GM21786 (cell line): ENCODE measurements around the gene STXBP2.

ENCODE experiments used
- ATAC-seq: cut with Tn5 transposase; IDR thresholded peaks from one replicate; pipeline ENCODE4 v1.9.1; 2021; ENCODE audit not compliant: unreplicated experiment

Gene STXBP2

DNA sequence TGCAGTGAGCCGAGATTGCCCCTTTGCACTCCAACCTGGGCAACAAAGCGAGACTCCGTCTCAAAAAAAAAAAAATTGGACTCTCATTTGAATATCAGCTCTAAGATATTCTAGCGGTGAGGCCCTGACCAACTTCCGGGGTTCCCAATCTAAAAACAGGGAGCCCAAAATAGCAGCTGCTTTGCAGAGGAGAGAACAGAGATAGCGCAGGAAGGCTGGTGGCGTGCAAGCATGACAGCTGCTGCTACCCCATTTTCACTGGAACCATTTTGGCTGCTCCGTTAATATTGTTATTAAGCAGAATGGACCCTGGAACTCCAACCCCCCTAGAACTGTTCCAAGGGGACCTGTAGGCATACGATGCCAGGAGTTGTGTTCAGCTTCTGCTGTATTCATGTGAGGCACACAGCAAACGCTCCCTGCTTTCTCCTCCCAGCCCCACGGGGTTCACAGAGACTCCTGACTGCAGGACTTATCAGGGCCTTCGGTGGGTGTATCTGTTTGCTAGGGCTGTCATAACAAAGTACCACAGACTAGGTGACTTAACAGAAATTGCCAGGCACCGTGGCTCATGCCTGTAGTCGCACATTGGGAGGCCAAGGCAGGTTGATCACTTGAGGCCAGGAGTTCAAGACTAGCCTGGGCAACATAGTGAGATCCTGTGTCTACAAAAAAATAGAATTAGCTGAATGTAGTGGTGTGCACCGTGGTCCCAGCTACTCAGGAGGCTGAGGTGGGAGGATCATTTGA is 11.5 kb downstream of the STXBP2 start:
- ATAC-seq = no peak

DNA sequence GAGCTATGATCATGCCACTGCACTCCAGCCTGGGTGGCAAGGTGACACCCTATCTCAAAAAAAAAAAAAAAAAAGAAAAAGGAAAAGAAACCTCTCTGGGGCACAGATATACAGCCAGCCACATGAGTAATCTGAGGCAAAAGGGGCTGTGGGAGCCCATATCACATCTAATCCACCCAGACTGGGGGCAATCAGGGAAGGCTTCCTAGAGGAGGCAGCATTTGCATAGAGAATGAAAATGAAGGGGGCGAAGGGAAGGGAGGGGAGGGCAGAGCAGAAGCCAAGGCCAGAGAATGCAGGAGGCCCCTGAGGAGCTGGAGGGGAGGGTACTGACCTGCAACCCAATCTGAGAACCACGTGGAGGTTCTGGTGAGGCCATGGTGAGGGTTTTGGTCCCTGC is 13.2 kb downstream of the STXBP2 start:
- ATAC-seq = no peak

DNA sequence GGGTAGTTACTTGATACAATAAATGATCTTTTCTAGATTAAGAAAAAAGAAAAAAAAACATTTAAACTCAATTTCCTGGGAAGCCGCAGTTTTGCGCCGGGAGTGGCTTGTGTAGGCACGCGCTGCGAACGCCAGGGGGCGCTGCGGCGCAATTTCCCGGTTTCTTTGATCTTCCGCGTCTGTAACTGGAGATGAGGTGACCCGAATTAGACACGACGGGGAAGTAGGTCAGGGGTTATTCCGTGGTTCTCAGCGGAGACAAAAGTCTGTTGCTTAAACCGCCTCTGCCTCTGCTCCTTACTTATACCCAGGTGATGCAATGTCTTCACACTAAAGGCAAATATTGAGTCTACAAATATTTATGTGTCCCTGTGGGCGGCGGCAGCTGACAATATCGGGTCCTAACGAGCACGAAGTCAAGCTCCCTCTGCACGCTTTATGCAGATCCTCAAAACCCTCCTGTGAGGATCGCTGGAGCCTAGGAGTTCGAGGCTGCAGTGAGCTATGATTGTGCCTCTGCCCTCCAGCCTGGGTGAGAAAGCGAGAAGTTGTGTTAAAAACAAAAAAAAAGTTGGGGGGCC is 15.2 kb downstream of the STXBP2 start:
- no peak for ATAC-seq

DNA sequence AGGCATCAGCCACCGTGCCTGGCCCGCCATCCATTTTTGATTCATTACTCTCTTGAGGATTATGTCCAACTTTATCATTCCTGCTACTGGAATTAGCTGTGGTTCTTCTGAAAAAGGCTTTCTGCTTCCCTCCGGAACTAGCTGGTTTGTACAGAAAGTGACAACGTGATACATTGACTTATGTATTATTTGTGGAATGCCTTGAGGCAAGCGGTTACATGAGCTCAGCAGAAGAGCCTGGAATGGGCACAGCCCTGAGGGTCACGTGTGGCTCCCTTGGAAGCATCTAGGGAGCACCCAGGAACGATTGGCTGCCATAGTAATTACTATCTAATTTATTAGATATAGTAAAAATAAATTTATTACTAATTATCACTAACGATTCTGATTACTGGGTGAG is 17.5 kb downstream of the STXBP2 start:
- no peak for ATAC-seq

DNA sequence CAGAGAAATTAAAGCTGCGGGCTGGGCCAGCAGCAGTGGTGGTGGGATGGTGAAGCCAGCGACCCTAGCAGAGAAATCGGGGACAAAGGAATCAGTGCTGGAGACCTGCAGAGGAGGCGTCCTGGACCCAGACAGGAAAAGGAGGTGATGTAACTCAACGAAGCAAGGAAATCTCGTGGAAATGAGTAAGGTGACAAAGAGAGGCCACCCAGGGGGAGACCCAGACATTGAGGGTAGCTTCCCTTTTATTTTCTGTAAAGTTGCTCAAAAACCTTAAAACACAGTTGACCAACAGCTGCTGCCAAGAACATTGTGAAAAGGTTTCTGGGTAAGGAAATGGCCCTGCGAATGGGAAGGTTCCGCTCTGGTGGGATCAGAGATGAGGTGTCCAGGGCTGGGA is 18.7 kb downstream of the STXBP2 start:
- ATAC-seq = no peak

DNA sequence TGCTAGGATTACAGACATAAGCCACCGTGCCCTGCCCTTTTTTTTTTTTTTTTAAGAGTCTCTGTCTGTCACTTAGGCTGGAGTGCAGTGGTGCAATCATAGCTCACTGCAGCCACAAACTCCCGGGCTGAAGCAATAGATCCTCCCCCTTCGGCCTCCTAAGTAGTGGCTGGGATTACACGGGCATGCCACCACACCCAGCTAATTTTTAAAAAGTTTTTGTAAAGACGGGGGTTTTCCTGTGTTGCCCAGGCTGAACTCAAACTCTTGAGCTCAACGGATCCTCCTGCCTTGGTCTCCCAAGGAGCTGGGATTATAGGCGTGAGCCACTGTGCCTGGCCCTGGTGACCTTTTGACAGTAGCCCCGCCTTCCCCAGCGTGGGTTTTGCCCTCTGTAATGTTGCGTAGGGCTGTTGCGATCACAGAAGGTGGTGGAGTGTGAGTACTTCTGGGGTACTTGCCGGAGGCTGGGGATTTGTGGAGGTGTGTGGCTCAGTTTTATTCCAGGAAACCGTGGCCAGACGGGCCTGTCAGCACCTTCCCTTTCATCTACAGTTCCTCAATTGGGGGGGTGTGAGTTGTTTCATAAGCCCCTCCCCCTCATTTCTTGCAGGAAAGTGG is 20.3 kb downstream of the STXBP2 start:
- no peak for ATAC-seq

DNA sequence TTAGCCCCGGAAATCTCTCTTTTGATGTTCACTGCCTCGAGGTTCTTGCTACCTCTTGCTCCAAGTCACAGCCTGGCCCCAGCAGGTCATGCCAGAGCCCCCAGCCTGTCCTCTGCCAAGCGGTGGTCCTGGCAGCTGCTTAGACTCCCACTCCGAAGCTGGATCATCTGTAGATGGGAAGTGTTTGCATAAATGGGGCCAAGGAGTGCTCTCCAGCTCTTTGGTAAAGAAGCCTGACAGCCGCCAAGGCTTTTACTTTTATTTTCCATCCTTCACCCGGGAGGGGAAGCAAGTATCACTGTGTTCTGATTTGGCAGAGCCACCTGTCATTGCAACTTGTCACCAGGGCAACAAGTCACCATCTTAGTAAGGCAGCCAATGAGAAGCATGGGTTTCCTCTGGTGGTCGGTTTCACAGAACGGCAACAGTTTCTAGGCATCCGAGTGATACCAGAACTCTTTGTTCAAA is 21.3 kb downstream of the STXBP2 start:
- ATAC-seq = peak; percentile 77

DNA sequence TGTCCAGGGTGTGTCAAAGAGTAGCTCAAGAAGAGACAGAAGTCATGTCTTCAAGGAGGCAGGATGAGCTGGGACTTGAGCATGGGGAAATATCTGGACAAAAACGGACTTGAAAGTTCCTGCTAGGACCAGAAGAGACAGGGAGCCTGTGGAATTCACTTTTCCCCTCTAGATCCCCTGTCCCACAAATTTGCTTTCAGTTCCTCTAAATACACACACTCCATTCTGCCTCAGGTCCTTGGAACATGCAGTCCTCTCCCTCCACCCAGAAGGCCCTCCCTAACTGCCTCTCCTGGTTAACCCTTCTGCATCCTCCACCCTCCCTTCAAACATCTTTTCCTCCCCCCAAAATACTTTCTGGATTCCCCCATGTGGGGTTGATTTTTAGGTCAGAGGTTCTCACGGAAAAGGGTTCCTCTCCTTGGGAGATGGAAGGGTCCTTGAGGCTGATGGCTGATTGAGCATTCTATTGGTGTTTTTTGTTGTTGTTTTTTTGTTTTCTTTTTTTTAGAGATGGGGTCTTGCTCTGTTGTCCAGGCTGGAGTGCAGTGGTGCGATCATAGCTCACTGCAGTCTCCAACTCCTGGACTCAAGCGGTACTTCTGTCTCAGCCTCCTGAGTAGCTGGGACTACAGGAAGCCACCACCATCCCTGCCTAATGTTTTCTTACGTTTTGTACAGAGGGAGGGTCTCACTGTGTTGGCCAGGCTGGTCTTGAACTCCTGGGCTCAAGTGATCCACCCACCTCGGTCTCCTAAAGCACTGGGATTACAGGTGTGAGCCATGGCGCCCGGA is 25.0 kb downstream of the STXBP2 start:
- ATAC-seq = no peak

DNA sequence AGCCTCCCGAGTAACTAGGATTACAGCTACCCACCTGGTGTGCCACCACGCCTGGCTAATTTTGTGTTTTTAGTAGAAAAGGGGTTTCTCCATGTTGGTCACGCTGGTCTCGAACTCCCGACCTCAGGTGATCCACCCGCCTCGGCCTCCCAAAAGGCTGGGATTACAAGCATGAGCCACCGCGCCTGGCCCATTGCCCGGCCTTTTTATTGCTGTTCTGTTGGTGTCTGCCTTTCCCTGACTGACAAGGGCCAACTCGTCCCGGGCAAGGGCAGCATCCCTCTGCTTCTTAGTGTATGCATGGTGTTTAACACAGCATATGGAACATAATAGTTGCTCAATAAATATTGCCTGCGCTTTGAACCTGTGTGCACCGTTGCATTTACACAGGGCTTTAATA is 25.7 kb downstream of the STXBP2 start:
- no peak for ATAC-seq

DNA sequence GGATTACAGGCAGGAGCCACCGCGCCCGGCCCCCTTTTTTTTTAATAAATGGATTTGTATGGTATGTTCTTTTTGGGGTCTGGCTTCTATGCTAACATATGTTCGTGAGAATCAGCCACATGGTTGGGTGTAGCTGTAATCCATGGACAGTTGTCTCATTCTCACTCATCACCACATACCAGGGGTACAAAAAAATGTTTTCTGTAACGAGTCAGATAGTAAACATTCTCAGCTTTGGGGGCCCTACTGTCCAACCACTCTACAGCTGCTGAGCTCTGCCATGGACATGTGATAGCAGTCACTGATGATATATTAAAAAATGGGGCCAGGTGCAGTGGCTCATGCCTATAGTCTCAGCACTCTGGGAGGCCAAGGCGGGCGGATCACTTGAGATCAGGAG is 26.8 kb downstream of the STXBP2 start:
- no peak for ATAC-seq

DNA sequence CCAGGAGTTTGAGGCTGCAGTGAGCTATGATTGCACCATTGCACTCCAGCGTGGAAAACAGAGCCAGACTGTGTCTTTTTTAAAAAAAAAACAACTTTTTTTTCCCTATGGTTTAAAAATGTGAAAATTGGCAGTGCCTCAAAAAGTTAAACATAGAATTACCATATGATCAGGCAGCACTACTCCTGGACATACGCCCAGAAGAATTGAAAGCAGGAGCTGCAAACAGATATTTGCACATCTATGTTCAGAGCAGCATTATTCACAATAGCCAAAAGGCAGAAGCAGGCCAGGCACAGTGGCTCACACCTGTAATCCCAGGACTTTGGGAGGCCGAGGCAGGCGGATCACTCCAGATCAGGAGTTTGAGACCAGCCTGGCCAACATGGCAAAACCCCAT is 28.2 kb downstream of the STXBP2 start:
- no peak for ATAC-seq

DNA sequence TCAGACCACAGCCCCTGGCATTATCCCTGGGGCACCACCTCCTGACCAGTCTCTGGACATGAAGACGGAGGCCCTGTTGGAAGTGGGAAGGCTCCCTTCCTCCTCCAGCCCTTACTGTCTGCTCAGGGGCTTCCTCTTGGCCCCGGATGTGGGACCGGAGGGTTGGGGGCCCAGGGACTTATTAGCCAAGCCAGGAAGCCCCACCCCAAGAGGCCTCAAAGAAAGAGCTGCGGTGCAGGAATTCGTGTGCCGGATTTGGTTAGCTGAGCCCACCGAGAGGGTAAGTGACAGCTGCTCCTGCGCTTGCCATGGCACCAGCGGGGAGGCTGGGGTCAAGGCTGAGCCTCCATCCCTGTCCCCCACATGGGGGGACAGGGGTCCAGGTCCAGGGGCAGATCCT is 31.9 kb downstream of the STXBP2 start, which contains the start of gene RETN:
RETN (plus strand) TSS at position 208 of the 400 bp plus-strand sequence. CDS start 278 bp downstream, outside the sequence.
- no peak for ATAC-seq

DNA sequence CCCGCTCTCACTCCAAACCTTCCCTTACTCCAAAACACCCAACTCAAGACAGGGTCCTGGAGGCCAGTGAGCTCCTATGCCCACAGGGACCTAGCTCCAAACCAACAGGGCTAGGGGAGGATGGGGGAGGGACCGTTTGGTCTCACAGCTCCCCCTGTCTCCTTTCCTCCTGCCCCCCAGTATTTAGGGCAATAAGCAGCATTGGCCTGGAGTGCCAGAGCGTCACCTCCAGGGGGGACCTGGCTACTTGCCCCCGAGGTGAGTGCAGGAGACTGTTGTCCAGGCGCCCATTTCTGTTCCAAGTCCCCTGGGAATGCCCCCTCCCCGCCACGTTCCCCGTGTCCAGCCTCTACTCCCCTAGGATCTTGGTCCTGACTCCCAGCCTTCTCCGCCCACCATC is 32.7 kb downstream of the STXBP2 start:
- no peak for ATAC-seq

DNA sequence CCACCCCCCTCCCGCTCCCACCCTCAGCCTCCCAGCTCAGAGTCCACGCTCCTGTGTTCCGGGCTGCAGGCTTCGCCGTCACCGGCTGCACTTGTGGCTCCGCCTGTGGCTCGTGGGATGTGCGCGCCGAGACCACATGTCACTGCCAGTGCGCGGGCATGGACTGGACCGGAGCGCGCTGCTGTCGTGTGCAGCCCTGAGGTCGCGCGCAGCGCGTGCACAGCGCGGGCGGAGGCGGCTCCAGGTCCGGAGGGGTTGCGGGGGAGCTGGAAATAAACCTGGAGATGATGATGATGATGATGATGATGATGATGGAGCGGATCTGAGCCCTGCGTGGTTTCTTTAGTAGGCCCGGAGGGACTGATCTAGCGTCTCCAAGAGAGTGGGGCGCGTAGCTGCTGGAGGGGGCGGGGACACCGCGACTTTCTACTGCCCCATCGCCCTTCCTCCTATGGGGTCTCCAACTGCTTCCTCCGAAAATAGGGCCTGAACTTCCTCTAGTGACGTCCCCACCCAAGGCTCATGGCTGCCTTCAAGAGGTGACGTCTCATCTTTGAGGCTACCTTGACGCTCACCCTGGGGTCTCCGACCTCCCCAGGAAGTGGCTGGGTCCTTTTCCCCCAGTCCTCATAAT is 33.4 kb downstream of the STXBP2 start:
- ATAC-seq = no peak

DNA sequence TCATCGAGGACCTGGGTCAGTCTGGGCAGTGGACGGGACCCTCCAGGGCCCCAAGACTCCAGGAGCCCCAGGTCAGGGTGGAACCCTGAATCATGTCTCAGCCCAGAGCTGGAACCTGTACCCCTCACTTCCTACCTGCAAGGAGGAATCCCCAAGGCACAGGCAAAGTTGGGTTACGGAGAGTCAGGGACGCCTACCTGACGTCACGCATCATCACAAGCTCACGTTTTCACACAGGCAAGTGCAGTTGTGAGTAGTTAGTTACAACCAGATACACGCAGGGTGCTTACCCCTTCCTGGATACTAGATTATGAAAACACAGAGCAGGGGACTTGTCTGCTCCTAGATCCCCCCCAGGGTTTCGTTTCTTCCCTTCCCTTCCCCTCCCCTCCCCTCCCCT is 33.9 kb downstream of the STXBP2 start:
- ATAC-seq = no peak

DNA sequence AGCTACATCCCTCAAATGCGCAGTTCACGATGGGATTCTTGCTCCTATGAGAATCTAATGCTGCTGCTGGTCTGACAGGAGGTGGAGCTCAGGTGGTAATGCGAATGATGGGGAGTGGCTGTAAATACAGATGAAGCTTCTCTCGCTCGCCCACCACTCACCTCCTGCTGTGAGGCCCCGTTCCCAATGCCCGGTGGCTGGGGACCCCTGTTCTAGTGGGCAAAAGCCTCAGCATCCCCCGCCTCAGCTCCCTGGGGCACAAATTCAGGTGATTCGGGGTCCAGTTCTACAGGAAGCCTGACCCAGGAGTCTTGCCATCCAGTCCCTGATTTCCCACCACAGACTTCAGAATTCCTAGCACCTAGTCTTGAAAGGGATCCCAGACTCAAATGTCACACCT is 35.6 kb downstream of the STXBP2 start:
- ATAC-seq = no peak

DNA sequence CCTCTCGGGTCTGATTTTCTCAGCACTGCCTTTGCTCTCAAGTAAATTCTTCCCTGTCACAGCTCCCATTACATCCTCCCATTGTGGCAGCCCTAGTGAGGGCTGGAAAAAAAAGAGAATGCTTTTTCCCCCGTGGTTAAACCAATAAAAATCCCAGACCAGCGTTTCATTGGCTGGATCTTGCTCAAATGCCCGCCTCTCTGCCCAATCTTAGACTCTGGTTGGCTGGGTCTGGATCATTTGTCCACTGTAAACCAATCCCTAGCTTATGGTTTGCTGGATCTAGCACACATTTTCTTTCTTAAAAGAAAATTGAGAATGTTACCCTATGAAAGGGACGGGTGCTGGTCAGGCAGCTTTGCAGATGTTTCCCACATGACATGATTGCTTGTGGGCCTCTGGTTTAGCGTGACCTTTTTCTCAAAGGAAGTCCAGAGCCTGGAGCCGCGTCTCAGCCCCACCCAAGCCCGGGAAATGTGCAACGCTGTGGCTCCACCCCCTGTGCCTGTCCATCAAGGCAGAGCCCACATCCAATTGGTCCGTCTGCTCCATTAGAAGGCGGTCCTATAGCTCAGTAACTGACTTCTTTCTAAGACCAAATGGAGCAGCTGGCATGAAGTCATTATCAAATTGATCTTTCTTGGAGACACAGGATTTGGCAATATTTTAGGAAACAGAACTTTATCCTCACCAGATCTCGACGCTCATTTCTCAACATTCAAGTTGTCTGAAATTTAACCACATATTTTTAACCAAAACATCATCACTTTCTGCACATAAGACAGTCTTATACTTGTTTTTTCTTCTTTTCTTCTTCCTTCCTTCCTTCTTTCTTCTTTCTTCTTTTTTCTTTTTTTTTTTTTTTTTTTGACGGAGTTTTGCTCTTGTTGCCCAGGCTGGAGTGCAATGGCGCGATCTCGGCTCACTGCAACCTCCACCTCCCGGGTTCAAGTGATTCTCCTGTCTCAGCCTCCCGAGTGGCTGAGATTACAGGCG is 37.4 kb downstream of the STXBP2 start:
- no peak for ATAC-seq

DNA sequence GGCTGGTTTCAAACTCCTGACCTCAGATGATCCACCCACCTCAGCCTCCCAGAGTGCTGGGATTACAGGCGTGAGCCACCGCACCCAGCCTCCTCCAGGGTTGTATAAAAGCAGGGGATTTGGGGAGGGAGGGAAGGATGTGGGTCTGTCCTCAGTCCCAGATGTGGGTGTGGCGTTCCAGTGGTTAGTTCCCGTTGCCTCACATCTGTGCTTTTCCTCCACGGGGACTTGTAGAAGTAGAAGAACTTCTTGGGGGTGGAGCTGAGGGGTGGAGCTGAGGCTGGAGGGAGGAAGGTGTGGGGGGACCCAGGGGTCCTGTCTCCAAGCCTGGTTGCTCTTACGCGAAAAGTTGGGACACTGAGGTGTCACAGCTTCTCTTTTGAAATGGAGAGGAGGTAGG is 39.5 kb downstream of the STXBP2 start:
- no peak for ATAC-seq

DNA sequence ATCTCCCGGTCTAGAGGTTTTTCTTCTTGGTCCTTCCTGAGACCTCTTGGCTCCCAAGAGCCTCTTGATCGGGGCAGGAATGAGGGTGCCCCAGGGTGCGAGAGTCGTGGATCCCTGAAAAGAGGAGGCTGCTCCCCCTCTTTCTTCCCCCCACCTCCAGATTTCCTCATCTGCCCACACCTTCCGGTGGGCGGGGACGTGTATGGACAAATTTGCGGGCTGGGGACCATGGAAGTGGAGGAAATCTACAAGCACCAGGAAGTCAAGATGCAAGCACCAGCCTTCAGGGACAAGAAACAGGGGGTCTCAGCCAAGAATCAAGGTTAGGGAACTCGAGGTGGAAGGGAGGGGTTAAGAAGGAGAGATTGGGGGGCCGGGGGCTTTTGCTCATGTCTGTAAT is 39.9 kb downstream of the STXBP2 start, which contains the start of gene MCEMP1:
MCEMP1 (plus strand) TSS at position 237 of the 400 bp plus-strand sequence; CDS start at position 268, 31 bp downstream.
- no peak for ATAC-seq
